Measurements from ENCODE around the gene CEP112. TPM values are rescaled to one million over a fixed set of nuclear protein-coding genes. Genes with fewer than 3 reads are reported as not detected.
A peak's percentile ranks its signal among the peaks of the same experiment; 100 is the strongest.

The CEP112 gene
- total and polyA plus RNA-seq, 2 of the 13 experiments (the other 11 are each of a cell fraction or from before 2014, with no cell fraction given) = 1.2 to 3.4 TPM

DNA sequence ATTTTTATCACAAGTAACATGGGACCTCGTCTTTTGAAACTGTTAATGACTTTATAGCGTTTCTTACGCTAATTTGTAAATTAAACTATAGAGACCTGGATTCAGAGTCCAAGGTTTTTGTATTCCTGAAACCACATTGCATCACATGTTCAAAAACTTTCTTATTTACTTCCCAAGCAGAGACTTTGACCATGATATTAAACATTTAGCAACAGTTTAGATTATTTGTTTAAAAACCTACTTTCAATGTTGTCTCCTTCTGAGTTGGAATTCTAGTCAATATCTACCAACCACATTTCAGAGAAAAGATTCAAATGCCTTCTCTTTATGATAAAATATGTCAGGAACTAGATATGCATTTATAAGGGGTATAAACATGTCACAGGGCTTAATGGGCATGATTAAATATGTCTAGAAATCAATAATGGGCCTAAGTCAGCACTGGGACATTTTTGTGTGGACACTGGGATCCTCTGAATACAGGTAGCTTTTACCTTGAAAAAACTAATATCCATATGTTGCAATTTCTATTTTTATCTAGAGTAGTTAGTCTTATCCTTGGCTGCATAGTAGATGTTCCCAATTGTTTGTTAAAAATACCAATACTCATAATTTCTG lies 43.6 kb upstream of the CEP112 start (continued):
- TF ChIP-seq TBX2 (CRISPR knock-in tag; IDR thresholded peaks at IDR 0.05; ENCODE audit: borderline replicate concordance) = no peak
- no peak for TF ChIP-seq ZNF598 (CRISPR knock-in tag; IDR thresholded peaks at IDR 0.05; ENCODE audit: borderline replicate concordance)
- TF ChIP-seq ZSCAN25 (CRISPR knock-in tag; IDR thresholded peaks at IDR 0.05) = no peak
- peak; percentile 83; the same call in 1 of the 2 replicates for TF ChIP-seq NFKBIZ (CRISPR knock-in tag; IDR thresholded peaks at IDR 0.05)
- TF ChIP-seq GATA4 (IDR thresholded peaks at IDR 0.05; ENCODE audit: borderline replicate concordance, low read depth) = peak; percentile 73; the same call in 1 of the 2 replicates
- TF ChIP-seq, protein P1, sequence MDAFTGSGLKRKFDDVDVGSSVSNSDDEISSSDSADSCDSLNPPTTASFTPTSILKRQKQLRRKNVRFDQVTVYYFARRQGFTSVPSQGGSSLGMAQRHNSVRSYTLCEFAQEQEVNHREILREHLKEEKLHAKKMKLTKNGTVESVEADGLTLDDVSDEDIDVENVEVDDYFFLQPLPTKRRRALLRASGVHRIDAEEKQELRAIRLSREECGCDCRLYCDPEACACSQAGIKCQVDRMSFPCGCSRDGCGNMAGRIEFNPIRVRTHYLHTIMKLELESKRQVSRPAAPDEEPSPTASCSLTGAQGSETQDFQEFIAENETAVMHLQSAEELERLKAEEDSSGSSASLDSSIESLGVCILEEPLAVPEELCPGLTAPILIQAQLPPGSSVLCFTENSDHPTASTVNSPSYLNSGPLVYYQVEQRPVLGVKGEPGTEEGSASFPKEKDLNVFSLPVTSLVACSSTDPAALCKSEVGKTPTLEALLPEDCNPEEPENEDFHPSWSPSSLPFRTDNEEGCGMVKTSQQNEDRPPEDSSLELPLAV (CRISPR knock-in tag; conservative IDR thresholded peaks at IDR 0.05; ENCODE audit: low read depth) = no peak
- TF ChIP-seq RCOR2 (CRISPR knock-in tag; IDR thresholded peaks at IDR 0.05) = peak; percentile 77; the same call in 1 of the 2 replicates
- no peak for TF ChIP-seq ZNF333 (CRISPR knock-in tag; IDR thresholded peaks at IDR 0.05; ENCODE audit: borderline replicate concordance)
- TF ChIP-seq MED1 (CRISPR knock-in tag; IDR thresholded peaks at IDR 0.05) = peak; percentile 88
- TF ChIP-seq, protein P2, sequence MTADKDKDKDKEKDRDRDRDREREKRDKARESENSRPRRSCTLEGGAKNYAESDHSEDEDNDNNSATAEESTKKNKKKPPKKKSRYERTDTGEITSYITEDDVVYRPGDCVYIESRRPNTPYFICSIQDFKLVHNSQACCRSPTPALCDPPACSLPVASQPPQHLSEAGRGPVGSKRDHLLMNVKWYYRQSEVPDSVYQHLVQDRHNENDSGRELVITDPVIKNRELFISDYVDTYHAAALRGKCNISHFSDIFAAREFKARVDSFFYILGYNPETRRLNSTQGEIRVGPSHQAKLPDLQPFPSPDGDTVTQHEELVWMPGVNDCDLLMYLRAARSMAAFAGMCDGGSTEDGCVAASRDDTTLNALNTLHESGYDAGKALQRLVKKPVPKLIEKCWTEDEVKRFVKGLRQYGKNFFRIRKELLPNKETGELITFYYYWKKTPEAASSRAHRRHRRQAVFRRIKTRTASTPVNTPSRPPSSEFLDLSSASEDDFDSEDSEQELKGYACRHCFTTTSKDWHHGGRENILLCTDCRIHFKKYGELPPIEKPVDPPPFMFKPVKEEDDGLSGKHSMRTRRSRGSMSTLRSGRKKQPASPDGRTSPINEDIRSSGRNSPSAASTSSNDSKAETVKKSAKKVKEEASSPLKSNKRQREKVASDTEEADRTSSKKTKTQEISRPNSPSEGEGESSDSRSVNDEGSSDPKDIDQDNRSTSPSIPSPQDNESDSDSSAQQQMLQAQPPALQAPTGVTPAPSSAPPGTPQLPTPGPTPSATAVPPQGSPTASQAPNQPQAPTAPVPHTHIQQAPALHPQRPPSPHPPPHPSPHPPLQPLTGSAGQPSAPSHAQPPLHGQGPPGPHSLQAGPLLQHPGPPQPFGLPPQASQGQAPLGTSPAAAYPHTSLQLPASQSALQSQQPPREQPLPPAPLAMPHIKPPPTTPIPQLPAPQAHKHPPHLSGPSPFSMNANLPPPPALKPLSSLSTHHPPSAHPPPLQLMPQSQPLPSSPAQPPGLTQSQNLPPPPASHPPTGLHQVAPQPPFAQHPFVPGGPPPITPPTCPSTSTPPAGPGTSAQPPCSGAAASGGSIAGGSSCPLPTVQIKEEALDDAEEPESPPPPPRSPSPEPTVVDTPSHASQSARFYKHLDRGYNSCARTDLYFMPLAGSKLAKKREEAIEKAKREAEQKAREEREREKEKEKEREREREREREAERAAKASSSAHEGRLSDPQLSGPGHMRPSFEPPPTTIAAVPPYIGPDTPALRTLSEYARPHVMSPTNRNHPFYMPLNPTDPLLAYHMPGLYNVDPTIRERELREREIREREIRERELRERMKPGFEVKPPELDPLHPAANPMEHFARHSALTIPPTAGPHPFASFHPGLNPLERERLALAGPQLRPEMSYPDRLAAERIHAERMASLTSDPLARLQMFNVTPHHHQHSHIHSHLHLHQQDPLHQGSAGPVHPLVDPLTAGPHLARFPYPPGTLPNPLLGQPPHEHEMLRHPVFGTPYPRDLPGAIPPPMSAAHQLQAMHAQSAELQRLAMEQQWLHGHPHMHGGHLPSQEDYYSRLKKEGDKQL (CRISPR knock-in tag; IDR thresholded peaks at IDR 0.05; ENCODE audit: low read depth) = peak; percentile 44; the same call in 1 of the 2 replicates
- TF ChIP-seq ZFP36 (IDR thresholded peaks at IDR 0.05; ENCODE audit: borderline replicate concordance, low read depth, low read length, partially characterized antibody) = no peak
- TF ChIP-seq ZNF256 (CRISPR knock-in tag; conservative IDR thresholded peaks at IDR 0.05) = no peak
- TF ChIP-seq, protein P3, sequence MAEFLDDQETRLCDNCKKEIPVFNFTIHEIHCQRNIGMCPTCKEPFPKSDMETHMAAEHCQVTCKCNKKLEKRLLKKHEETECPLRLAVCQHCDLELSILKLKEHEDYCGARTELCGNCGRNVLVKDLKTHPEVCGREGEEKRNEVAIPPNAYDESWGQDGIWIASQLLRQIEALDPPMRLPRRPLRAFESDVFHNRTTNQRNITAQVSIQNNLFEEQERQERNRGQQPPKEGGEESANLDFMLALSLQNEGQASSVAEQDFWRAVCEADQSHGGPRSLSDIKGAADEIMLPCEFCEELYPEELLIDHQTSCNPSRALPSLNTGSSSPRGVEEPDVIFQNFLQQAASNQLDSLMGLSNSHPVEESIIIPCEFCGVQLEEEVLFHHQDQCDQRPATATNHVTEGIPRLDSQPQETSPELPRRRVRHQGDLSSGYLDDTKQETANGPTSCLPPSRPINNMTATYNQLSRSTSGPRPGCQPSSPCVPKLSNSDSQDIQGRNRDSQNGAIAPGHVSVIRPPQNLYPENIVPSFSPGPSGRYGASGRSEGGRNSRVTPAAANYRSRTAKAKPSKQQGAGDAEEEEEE (CRISPR knock-in tag; IDR thresholded peaks at IDR 0.05; ENCODE audit: borderline replicate concordance) = no peak
- no peak for TF ChIP-seq KAT2B (IDR thresholded peaks at IDR 0.05; ENCODE audit: borderline replicate concordance, low read depth, low read length)
- peak; percentile 79 for TF ChIP-seq NR2F2 (IDR thresholded peaks at IDR 0.05; ENCODE audit: borderline replicate concordance, low read depth)
- peak; percentile 58 for TF ChIP-seq ASH2L (IDR thresholded peaks at IDR 0.05; ENCODE audit: insufficient read length, low read depth, low read length)
- TF ChIP-seq ZNF484 (CRISPR knock-in tag; IDR thresholded peaks at IDR 0.05; ENCODE audit: borderline replicate concordance, low read depth) = no peak
- no peak for TF ChIP-seq ZNF432 (CRISPR knock-in tag; IDR thresholded peaks at IDR 0.05; ENCODE audit: borderline replicate concordance)

Data from HepG2 (cell line).